Glomerular visceral epithelial cell (primary cell): ENCODE measurements around the gene CCR6.
"Not testable (repeated sequence)": the region's sequence is repeated elsewhere in the genome, so short reads cannot be mapped to it uniquely, and the experiment has no call there.

Experiments
- DNase-seq: peaks from one replicate; pipeline ENCODE4 v3.0.0-alpha.2; 2016; ENCODE audit errors: extremely low spot score

CCR6 gene

DNA sequence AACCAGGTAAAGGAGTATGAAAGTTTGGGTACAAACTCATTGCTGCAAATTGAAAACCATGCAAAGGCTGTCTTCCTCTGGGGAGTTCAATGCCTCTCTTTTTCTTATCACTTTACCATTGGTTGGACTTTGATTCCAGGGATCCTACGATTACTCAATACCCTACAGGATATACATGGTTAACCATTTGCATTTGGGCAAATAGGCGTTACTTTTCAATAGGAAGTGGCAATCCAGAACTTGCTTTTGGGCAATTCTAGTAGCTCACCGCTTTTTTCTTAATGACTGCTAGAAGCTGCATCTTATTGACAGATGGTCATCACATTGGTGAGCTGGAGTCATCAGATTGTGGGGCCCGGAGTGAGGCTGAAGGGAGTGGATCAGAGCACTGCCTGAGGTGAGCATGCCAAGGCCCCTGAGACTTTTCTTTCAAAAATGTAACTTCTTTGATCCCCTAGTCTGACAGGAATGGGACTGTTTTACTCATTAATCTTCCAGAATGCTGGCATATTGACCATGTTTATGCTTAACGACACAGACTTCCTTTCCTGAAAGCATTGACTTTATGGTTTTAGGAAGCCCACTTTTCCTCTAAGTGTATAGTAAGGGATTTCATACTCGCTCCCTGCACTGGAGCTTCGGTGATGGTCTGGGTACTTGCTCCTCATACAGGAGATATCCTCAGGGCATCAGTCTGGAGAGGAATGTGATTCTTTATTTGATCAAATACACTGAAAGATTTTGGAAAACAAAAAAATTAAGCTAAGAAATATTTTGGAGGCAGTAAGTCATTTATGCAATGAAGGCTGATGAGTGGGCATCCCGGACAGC lies at the start of gene CCR6:
TSS of gene CCR6 (plus strand) at position 270 of the 831 bp plus-strand sequence. CDS start 13,039 bp downstream, outside the sequence.
- DNase-seq: no peak

DNA sequence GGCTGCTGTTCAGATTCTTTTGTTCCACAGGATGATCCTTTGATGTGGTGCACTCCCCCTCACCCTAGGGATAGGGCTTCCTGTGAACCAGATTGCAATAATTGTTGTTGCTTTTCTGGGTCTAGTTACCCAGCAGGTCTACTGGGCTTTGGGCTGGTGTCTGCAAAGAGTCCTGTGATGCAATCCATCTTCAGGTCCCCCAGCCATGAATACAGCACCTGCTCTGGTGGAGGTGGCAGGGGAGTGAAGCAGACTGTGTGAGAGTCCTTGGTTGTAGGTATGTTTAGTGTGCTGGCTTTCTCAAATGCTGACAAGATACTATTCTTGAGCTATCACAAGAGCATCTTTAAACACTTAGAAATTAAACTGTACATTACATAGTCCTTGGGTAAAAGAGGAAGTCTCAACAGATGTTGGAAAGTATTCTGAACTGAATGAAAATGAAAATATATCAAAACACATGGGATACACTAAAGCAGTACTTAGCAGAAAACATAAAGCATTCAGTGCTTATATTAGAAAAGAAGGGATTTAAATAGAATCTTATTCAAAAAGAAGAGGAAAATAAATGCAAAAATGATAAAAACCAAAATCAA lies 49.1 kb upstream of the CCR6 start:
- DNase-seq: no peak

DNA sequence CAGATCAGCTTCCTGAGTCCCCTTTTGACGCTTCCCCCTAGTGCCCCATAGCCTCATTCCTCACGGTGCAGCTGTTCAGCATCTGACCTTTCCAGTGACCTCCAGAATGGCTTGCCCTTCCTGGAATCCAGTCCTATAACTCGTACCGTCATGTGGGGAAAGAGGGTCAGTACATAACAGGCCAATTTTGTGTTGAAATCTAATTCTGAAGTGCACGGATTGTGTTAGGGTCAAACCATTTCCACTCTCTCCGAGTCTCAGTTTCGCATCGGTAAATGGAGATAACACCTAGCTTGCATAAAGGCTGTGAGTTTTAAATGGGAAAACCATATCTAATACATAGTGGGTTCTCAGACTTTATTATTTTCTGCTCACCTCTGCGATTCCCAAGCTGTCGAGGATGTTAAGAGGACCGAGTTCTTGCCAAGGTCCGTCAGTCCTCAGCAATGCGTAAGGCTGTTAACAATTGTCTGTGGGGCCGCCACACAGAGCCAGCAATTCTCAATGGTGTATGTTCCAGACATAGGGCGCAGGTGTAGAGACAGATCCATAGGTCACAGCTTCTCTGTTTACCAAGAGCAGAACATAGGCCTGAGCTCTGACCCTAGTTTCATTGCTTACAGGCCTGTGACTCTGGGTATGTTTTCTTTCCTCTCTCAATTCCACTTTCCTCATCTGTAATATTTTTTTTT lies 45.5 kb upstream of the CCR6 start:
- no peak for DNase-seq

DNA sequence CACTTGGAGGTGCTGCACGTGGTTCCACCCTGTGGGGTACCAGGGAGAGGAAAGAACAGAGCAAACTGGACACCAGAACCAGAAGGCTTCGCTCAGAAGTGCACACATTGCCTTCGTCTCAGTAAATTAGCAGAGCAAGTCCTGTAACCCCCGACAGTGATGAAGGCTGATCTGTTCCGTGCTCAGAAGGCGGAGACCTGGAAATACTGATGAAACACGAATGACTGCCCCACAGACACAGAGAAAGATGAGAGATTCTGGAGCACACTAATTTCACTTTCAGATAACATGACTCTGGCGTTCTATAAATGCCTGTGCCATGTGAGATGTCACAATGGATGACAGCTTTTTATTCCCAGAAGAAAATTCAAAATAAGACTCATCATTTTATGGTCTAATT lies 44.2 kb upstream of the CCR6 start:
- no peak for DNase-seq

DNA sequence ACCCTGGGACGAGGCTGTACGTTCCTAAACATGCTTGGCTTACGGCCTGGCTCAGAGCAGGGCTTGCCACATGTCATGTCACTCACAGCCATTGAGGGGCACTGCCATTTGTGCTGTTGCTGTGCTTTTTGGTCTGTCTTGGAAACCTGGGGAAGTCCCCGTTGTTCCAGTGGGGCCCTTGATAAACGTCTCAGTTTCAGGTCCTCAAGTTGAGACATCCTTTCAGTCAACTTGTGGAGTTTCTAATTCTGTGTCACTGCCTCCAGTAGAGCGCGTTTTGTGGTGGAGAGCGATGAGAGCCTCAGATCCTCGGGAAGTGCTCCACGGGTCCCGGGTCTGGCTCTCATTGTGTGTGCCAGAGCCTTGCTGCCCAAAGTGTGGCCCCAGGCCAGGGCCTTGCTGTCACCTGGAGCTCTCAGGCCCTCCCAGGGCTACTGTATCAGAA lies 43.0 kb upstream of the CCR6 start:
- no peak for DNase-seq

DNA sequence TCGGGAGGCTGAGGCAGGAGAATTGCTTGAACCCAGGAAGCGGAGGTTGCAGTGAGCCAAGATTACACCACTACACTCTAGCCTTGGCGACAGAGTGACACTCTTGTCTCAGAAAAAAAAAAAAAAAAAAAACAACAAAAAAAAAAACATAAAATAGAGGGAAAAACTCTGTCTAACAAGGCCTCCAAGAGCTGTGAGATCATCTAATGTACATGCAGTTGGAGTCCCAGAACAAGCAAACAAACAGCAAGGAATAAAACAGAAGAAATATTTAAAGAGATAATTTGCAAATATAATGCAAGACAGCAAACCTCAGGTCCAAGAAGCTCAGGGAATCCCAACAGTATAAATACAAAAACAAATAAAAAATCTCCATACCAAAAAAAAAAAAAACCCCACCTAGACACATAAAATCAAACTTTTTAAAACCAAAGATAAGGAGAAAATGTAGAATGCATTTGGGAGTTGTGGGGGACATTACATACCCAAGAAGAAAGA lies 35.0 kb upstream of the CCR6 start:
- no peak for DNase-seq

DNA sequence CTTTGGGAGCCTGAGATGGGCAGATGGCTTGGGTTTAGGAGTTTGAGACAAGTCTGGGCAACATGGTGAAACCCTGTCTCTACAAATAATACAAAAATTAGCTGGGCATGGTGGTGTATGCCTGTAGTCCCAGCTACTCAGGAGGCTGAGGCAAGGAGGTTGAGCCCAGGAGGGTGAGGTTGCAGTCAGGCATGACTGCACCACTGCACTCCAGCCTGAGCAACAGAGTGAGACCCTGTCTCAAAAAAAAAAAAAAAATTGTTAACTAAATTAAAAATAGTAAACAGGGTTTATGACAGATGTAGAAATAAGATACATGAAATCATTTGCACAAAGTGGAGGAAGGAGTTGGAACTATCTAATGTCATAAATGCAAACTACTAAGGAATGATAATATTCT lies 34.2 kb upstream of the CCR6 start:
- not testable (repeated sequence) for DNase-seq

DNA sequence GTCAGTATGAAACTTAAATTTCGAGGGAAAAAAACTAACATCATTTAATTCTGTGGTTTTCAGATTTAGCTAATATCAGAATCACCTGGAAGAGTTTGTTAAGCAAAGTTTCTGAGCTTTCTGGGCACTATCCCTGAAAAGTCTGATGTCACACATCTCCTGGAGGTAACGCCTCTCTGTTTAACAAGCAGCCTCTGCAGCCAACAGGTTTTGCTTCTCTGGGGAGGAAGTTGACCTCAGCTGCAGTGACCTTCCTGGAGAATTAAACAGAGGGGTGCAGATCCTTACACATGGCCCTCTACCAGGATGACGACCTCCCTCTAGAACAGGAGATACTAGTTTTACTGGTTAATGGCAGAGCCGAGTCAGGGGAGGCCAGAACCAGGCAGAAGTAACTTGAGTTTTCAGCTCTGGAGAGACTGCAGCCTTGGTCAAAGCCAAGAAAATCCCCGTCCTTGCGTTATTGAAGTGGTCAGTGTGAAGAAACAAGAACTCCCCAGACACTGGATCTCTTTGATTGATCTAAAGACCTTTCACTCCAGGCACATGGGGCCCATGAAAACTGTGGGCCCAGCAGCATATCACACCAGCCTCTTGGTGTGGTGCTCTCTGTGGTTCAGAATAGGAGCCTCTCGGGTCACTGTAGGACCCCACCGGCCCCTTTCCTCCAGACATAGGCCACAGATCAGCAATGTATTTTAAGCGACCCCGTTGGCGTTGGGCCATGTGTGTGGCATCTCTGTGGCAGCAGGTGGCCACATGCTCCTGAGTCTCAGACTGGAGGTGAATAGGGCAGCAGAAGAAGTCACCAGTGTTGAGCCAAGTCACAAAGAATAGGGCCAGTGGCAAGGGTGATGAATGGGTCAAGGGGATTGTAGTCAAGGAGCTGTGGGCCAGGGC lies 33.4 kb upstream of the CCR6 start:
- DNase-seq: no peak

DNA sequence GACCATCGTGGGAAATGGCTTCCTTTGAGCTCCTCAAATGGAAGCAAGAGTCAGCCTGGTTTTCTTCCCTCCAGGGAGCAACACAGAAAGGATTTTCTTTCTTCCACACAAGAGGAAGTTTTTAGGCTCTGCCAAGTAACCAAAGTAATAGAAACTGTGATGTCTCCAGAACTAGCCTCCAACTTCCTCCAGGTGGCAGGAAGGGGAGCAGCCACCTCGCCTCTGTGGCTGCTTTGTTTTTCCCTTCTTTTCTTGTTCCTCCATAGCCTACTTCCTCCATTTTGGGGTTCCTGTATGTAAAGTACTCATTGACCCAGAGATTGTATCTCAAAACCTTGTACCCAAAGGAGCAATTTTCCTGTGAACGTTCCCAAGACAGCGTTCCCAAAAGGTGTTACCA lies 32.7 kb upstream of the CCR6 start:
- DNase-seq: no peak

DNA sequence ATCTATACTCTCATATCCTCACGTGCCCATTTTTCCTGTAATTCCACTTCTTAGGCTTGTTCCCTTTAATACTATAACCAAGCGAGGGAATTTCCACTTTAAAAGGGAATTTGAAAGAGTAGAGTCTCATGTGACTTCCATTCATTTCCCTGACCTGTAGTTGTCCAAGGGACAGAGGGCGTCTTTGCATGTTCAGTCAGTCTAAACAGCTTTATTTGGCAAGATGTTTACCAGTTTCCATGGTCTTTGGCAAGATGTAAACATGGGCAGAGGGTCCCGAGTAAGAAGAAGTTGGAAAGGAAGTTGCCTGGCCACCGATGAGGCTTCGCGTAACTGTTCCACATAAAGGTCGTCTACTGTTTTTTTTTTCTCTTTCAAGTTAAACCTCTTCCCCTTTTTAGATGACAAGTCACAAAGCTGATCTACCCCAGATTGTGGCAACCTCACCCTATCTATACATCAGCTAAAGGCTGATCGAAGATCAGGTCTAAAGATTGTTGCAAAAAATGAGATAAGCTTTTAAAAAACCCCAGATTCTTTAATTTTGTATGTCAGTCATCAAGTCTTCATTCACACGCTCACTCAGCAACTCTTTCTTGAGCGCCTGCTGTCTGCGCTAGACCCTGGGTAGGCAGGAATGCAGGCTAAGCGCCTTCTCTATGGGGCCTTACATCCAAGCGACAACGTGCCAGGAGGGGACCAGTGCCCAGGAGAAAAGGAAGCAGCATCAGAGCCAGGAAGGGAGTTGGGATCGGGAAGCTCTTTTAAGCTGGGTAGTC lies 31.7 kb upstream of the CCR6 start:
- DNase-seq: no peak

DNA sequence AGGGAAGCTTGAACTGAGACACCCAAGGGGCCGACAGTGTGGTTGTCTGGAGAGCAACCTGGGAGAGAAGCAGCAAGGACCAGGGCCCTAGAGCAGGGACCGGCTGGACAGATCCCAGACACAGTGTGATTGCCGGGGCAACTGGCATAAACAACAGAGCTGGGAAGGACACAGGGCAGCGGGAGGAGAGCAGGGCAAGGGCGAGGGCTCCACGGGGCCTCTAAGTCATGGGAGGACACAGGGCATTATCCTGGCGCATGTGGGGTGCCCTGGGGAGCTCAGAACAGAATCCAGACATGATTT lies 31.1 kb upstream of the CCR6 start:
- DNase-seq: no peak

DNA sequence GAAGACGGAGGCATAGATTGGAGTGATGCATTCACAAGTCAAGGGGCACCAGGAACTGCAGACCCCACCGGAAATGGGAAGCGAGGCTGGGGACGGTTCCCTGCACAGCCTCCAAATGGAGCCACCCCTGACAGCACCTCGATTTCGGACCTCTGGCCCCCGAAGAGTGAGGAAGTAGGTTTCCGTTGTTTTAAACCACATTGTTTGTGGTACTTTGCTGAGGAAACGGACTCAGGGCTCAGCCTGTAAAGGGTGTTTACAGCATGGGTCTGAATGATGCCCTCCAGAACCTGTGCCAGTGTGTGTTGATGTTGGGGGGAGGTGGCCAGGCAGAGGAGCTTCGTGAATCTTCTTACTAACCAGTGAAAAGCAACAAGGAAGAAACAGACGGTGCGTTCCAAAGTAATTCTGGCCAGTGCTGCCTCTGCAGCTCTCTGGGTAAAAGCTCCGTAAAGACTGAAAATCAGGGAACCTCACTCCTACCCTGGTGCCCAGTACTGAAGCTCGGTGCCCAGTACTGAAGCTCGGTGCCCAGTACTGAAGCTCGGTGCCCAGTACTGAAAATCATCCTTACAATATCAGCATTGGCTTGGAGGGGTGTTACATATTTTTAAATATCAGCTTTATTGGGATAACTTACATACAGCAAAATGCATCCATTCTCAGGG lies 30.1 kb upstream of the CCR6 start:
- DNase-seq: no peak

DNA sequence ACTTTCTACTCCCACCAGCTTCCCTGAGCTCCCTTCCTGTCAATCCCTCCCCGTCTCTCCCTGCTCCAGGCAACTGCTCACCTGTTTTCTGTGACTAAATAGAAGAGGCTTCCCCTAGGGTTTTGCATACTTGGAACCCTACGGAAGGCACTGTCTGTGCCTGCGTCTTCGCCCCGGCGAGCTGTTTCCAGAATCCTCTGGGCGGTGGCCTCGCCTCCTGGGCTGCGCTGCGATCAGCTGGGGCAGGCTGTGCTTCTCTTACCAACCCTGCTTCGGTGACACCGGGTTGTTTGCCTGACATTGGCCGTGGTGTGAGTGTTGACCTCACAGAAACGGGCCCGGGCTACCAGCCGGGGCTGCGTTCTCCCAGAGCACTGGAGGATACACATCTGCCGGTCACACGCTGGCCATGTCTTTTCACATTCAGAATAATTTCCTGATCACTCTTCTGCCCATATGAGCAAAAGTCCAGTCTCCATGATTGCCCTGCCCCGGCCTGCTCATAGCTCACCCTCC lies 29.4 kb upstream of the CCR6 start:
- DNase-seq: no peak

DNA sequence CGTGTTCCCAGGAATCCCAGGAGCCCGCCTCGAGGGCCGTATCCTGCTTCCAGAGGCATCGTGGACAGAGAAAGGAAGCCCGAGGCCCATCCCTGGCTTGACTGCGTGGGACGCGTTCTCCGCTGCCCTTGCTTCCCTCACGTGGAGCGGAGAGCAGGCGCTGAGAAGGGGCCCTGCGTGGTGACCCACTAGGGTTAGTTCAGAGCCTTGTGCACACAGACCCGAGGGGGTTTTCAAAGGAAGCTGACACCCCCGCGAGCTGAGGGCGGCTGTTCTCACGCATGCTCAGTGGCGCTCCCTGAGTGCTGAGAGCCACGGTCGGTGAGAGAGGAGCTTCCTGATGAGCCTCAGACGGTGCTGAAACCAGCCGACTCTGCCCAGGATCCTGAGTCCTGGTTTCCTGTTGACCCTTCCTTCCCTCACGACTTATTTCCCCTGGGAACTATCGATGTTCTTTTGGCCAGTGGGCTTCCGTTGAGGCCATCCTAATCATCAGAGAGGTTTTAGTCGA lies 28.9 kb upstream of the CCR6 start:
- DNase-seq: no peak

DNA sequence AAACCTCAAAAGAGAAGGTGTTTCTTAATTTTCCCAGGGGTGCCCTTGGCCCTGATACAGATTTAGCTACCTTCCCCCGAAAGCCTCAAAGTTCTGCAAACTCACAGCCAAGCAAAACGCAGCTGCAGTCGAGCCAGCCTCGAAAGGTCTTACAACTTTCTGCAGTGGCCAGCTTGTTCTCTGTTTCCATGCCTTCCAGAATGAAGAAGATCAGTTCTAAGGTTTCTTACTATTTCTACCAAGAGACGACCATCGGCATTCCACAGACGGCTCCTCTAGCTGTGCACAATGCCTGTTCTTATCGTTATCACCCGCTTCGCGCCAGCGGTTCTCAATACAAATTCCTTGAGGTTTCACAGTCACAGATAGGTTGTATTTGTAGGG lies 28.5 kb upstream of the CCR6 start:
- DNase-seq: no peak

DNA sequence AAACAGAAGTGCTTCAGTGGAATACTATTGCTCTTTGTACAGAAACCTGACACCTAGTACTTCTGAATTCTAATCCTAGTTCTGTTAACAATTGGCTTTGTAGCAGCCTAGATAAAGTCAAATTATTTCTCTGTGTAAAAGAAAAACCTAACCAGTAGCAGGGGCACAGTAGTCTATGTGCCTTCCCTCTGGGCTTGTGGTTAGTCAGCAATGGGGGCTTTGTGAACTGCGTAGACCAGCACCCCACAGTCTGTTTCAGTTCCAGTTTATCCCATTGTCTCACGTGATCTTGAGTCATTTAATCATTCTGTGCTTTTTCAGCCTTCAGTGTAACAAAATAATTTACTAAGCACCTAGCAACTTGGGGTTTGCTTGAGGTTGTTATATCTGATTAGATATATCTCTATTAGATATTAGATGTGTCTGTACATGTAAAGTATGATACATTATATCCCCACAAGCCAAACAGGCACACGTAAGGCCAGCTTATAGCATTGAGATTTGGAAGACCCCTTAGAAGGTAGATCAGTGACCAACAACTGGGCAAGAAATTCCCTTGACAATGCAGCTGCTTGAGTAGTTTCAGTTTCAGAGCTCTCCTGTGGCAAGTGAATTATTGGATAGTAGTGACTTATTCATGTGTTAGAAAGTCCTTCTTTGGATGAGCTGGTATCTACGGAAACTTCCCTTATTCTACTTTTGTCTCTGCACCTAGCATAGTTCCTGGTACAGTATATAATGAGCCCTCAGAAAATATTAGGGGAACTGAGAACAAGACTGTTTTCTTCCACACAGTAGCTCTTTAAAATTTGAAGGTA lies 27.9 kb upstream of the CCR6 start:
- DNase-seq: no peak

DNA sequence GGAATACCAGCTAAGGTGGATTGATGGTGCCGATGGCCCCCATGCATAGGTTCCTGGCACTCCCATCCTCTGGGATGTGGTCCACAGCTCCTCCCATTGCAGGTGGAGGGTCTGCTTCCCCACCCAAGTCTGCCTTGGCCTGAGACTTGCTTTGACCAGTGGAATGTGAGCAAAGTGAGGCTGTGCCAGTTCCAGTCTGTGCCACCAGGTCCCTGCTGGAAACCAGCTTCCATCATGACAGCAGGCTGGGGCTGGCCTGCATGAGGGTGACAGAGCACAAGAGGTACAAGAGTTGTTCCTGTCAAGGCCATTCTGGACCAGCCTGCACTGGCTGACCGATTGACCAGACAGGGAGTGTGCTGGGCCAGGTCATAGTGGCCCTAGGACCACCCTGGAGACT lies 27.0 kb upstream of the CCR6 start:
- DNase-seq: no peak

DNA sequence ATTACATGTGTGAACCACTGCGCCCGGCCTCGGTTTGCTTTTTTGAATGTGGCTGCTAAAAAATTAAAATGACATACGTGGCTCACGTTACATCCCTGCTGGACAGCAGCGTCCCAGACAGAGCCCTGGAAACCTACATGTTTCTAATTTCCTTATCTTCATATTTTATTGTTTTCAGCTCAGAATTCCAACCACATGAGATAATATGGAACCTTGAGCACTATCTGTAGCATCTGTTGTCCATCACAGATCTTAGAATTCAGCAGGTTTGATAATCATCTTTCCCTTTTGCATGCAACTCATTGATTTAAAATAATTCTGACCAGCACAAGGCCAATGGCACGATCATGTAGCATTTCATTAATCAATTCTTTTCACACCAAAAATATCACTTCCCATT lies 25.9 kb upstream of the CCR6 start:
- no peak for DNase-seq

DNA sequence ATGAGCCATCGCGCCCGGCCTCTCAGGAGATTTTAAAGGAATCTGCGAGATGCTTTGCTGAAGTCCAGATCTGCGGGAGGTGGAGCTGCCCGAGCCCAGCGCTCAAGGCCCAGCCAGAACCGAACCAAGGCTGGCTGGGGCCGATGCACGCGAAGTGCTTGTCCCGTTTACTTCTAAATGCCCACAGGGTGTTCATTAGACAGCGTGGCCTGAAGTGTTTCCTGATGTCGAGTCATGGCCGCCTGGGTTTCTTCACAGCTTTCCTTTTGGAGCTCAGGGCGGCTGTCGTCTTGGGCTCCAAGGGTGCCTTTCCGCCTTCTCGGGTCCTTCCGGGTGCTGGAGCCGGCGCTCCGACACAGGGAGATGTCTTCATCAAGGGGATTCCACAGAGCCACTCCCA lies 25.1 kb upstream of the CCR6 start:
- no peak for DNase-seq
